Suprapubic skin (tissue), 4 donors: ENCODE measurements around the gene HLA-DOB. TPM values are rescaled to one million over a fixed set of nuclear protein-coding genes. Genes with fewer than 3 reads are reported as not detected.

Source experiments
- DNase-seq, 2 donors: peaks; one replicate each; pipeline ENCODE4 v3.0.0-alpha.2; 2019; ENCODE audit warnings: low spot score in 2 of 2
- H3K27ac ChIP-seq: fragments of 200-600 bp; sonication (generic); one replicate; pipeline ENCODE4 v1.5.1; 2019
- H3K27me3 ChIP-seq: fragments of 200-600 bp; sonication (generic); one replicate; pipeline ENCODE4 v1.5.1; 2019
- H3K36me3 ChIP-seq: fragments of 200-600 bp; sonication (generic); one replicate; pipeline ENCODE4 v1.5.1; 2019
- H3K4me1 ChIP-seq: fragments of 200-600 bp; sonication (generic); one replicate; pipeline ENCODE4 v1.5.1; 2019
- H3K4me3 ChIP-seq: fragments of 200-600 bp; sonication (generic); one replicate; pipeline ENCODE4 v1.5.1; 2019; ENCODE audit warnings: mild to moderate bottlenecking
- H3K9me3 ChIP-seq: fragments of 200-600 bp; sonication (generic); one replicate; pipeline ENCODE4 v1.5.1; 2019
- EP300 ChIP-seq: sonication (generic); formaldehyde crosslinking; IDR thresholded peaks from one replicate; pipeline ENCODE4 v1.6.1; 2017; ENCODE audit warnings: antibody characterized with exemption
- POLR2A ChIP-seq, 2 donors: fragments of 450-650 bp; IDR thresholded peaks; one replicate each; pipeline ENCODE4 v1.6.1; 2017; ENCODE audit warnings: antibody characterized with exemption in 2 of 2, mild to moderate bottlenecking in 2 of 2, moderate library complexity in 2 of 2
- POLR2AphosphoS5 ChIP-seq, 3 donors: sonication (generic); formaldehyde crosslinking; IDR thresholded peaks; one replicate each; pipeline ENCODE4 v1.6.1; 2017; ENCODE audit warnings: antibody characterized with exemption in 3 of 3
- WGBS: methylation state at CpG from one replicate; pipeline ENCODE4 v1.1.5; 2018; 5-methylcytosine and 5-hydroxymethylcytosine counted together
- total RNA-seq, 4 donors: library from RNA; depleted of rRNA; stranded (reverse); fragments of >200 nt; gene quantifications; one replicate each; pipeline ENCODE4 v1.1.0, GENCODE V29; 2016
- TF ChIP-seq, protein P1 (sequence below), 2 donors: fragments of 200-600 bp in 1 of 2; fragments of 450-650 bp in 1 of 2; sonication (generic) in 1 of 2; IDR thresholded peaks; one replicate each; pipeline ENCODE4 v1.5.1; 2016 to 2019; ENCODE audit warnings: antibody characterized with exemption in 2 of 2, mild to moderate bottlenecking in 1 of 2, moderate library complexity in 1 of 2

Gene HLA-DOB
- total RNA-seq, 4 donors from 2014 or later = 1.6 to 5.1 (median 2.7) TPM

- peak in 1 of 2 donors; percentile 81 for DNase-seq
- TF ChIP-seq EP300 (no peak), POLR2AphosphoS5 (IDR thresholded peaks at IDR 0.05) (no peak), POLR2A (IDR thresholded peaks at IDR 0.05) (no peak)
- TF ChIP-seq, protein P1, sequence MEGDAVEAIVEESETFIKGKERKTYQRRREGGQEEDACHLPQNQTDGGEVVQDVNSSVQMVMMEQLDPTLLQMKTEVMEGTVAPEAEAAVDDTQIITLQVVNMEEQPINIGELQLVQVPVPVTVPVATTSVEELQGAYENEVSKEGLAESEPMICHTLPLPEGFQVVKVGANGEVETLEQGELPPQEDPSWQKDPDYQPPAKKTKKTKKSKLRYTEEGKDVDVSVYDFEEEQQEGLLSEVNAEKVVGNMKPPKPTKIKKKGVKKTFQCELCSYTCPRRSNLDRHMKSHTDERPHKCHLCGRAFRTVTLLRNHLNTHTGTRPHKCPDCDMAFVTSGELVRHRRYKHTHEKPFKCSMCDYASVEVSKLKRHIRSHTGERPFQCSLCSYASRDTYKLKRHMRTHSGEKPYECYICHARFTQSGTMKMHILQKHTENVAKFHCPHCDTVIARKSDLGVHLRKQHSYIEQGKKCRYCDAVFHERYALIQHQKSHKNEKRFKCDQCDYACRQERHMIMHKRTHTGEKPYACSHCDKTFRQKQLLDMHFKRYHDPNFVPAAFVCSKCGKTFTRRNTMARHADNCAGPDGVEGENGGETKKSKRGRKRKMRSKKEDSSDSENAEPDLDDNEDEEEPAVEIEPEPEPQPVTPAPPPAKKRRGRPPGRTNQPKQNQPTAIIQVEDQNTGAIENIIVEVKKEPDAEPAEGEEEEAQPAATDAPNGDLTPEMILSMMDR (IDR thresholded peaks at IDR 0.05) = no peak
- Histone ChIP-seq H3K4me1 (peaks cover 38% of the 10 kb centered on the region), H3K36me3 (peaks cover 29% of the 10 kb centered on the region), H3K27me3 (no peaks in the 10 kb centered on the region), H3K27ac (peak overlapping the region; percentile 99), H3K9me3 (no peaks in the 10 kb centered on the region), H3K4me3 (peak overlapping the region; percentile 90)
- 0% methylated on average over 17 of the region's 41 CpGs for WGBS
Observed at GRCh38 chr6:32852844-32853540, 36.2 kb upstream of the HLA-DOB start.

DNA sequence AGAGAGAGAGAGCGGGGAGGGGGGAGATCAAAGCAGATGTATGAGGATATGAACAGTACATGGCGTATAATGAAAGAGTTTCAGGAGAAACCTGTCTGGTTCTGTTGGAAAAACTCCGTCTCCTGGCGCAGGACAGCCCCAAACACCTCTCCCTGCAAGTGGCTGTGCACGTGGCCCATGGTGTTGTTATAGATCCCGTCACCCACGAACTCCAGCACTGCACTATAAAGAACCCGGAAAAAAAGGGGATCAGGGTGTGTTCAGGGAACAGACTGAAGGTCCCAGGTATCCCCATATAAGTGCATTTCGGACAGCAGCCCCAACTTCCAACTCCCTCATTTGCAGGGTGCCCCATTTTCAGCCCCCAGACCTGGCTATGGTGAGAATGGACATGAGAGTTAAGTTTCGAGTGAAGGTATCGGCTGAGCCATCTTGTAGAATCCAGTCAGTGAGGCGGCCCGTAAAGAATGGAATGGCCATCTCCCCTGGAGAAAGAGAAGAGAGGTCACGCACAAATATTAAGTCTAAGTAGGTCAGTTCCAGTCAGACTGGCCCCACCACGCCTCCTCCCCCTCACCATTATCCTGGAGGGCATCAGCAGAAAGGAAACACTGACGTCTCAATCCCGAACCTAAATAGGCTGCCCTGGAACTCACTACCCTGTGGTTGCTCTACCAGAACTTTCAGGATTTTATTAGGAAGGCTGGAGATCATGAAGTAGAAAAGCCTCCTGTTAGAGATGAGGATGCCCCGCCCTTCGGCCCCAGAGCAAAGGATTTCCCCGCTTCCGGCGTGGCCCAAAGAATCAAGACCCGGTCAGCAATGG is 35.4 kb upstream of the HLA-DOB start:
- H3K4me1 ChIP-seq = peaks cover 38% of the 10 kb centered on the region
- 44% methylated on average over 17 of the region's 23 CpGs for WGBS
- H3K9me3 ChIP-seq = no peaks in the 10 kb centered on the region
- H3K27me3 ChIP-seq = no peaks in the 10 kb centered on the region
- TF ChIP-seq EP300 = no peak
- TF ChIP-seq POLR2AphosphoS5 (IDR thresholded peaks at IDR 0.05) = no peak
- TF ChIP-seq, protein P1 (IDR thresholded peaks at IDR 0.05) = no peak
- TF ChIP-seq POLR2A (IDR thresholded peaks at IDR 0.05) = no peak
- peak overlapping the region; percentile 99 for H3K27ac ChIP-seq
- DNase-seq = no peak
- peaks cover 30% of the 10 kb centered on the region for H3K36me3 ChIP-seq
- peak overlapping the region; percentile 90 for H3K4me3 ChIP-seq

DNA sequence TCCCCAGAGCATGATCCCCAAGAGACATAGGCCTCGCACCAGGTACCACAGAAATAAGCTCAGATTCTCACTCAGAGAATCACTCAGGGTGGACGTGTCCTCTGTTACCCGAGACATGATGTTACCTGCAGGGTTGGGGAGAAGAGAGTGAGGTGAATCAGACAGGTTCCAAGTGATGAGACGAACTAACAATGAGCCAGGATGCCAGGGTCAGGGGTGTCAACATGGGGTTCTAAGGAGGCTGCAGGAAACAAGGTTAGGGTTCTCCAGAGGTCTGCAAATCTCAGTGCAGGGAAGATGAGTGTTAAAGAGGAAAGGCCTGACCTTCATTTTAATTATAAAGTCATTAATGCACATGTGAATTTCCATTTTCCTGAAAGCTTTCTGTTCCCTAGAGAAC is 34.2 kb upstream of the HLA-DOB start:
- H3K4me1 ChIP-seq = peaks cover 36% of the 10 kb centered on the region
- TF ChIP-seq POLR2AphosphoS5 (IDR thresholded peaks at IDR 0.05) = no peak
- TF ChIP-seq POLR2A (IDR thresholded peaks at IDR 0.05) = no peak
- no peak for TF ChIP-seq EP300
- TF ChIP-seq, protein P1 (IDR thresholded peaks at IDR 0.05) = no peak
- H3K27me3 ChIP-seq = no peaks in the 10 kb centered on the region
- WGBS = 90% methylated on average over 4 of the region's 4 CpGs
- no peaks in the 10 kb centered on the region for H3K9me3 ChIP-seq
- no peak for DNase-seq
- H3K27ac ChIP-seq = no peak overlapping the region
- peaks cover 41% of the 10 kb centered on the region for H3K36me3 ChIP-seq
- H3K4me3 ChIP-seq = no peak overlapping the region

GRCh38 chr6:32849126-32849525 is 32.3 kb upstream of the HLA-DOB start:
- H3K27me3 ChIP-seq = no peaks in the 10 kb centered on the region
- 78% methylated on average over 6 of the region's 6 CpGs for WGBS
- TF ChIP-seq, protein P1 (IDR thresholded peaks at IDR 0.05) = no peak
- TF ChIP-seq EP300 (no peak), POLR2A (IDR thresholded peaks at IDR 0.05) (no peak), POLR2AphosphoS5 (IDR thresholded peaks at IDR 0.05) (no peak)
- peaks cover 33% of the 10 kb centered on the region for H3K4me1 ChIP-seq
- DNase-seq = no peak
- H3K4me3 ChIP-seq = no peak overlapping the region
- no peaks in the 10 kb centered on the region for H3K9me3 ChIP-seq
- H3K36me3 ChIP-seq = peaks cover 49% of the 10 kb centered on the region
- no peak overlapping the region for H3K27ac ChIP-seq

- H3K4me1 ChIP-seq = peaks cover 42% of the 10 kb centered on the region
- H3K4me3 ChIP-seq = no peak overlapping the region
- 91% methylated on average over 8 of the region's 8 CpGs for WGBS
- H3K27me3 ChIP-seq = no peaks in the 10 kb centered on the region
- TF ChIP-seq EP300 = no peak
- TF ChIP-seq POLR2A (IDR thresholded peaks at IDR 0.05) = no peak
- TF ChIP-seq POLR2AphosphoS5 (IDR thresholded peaks at IDR 0.05) = no peak
- TF ChIP-seq, protein P1 (IDR thresholded peaks at IDR 0.05) = no peak
- H3K9me3 ChIP-seq = no peaks in the 10 kb centered on the region
- H3K27ac ChIP-seq = no peak overlapping the region
- peaks cover 49% of the 10 kb centered on the region for H3K36me3 ChIP-seq
- DNase-seq = no peak
Observed at GRCh38 chr6:32847795-32848194, 31.0 kb upstream of the HLA-DOB start.
